HG03439 (cell line): ENCODE measurements around the gene KRTAP5-11.
"Not testable (repeated sequence)": the region's sequence is repeated elsewhere in the genome, so short reads cannot be mapped to it uniquely, and the experiment has no call there.

ENCODE experiments used
- ATAC-seq: cut with Tn5 transposase; IDR thresholded peaks from one replicate; pipeline ENCODE4 v1.9.1; 2021; ENCODE audit warnings: mild to moderate bottlenecking, moderate library complexity; ENCODE audit not compliant: unreplicated experiment

KRTAP5-11 gene

DNA sequence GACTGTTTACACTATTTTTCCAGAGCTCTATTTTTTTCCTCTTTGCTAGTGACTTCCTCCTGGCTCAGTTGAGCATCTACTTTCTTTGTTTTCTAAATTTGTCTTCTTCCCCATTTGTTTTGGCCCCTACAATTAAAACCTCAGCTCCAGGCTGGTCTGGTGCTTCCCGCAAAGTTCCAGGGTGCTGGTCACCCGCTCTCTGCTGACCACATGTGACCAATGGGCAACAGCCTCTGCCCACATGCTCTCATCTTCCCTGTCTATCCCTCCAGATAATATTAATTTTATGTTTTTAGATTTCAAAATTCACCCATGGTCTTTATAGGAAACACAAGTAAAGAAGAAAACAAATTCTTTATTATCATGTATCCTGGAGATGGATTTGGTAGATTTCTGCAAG lies 294 bp upstream of the KRTAP5-11 start:
- ATAC-seq = not testable (repeated sequence)

DNA sequence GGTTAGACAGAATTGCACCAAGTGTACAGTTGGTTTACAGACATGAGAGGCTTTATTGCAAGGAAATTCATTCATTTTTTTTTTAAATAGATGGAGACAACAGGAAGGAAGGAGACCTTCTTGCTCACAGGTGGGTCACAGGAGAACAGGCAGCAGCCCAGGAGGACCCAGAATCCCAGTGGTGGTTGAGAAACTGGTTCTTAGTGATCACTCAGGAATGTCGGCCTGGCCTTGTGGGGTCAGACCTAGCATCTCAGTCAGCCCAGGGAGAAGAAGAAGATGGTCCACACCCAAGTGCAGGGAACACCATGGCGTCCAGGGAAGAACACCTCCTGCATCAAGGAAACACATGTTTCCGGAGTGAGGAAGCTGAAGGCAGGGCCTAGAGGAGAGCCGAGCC lies 849 bp downstream of the KRTAP5-11 start:
- no peak for ATAC-seq

GRCh38 chr11:71580057-71581003 lies 2.3 kb downstream of the KRTAP5-11 start:
- no peak for ATAC-seq

- ATAC-seq = not testable (repeated sequence)
Measured at GRCh38 chr11:71579513-71579912, 3.2 kb downstream of the KRTAP5-11 start.

DNA sequence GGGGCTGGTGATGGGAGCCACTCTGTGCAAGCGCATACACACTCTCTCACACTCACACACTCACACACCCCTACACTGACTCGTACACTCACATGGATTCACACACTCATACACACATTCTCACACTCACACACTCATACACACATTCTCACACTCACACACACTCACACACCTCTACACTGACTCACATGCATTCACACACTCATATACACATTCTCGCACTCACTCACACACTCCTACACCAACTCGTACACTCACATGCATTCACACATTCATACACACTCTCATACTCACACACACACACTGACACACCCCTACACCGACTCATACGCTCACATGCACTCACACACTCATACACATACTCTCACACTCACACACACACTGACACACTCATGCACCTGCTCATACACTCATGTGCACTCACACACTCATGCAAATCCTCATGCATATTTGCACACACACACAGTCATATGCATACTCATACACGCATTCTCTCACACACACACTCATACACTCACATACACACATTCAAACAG lies 5.1 kb downstream of the KRTAP5-11 start:
- no peak for ATAC-seq

DNA sequence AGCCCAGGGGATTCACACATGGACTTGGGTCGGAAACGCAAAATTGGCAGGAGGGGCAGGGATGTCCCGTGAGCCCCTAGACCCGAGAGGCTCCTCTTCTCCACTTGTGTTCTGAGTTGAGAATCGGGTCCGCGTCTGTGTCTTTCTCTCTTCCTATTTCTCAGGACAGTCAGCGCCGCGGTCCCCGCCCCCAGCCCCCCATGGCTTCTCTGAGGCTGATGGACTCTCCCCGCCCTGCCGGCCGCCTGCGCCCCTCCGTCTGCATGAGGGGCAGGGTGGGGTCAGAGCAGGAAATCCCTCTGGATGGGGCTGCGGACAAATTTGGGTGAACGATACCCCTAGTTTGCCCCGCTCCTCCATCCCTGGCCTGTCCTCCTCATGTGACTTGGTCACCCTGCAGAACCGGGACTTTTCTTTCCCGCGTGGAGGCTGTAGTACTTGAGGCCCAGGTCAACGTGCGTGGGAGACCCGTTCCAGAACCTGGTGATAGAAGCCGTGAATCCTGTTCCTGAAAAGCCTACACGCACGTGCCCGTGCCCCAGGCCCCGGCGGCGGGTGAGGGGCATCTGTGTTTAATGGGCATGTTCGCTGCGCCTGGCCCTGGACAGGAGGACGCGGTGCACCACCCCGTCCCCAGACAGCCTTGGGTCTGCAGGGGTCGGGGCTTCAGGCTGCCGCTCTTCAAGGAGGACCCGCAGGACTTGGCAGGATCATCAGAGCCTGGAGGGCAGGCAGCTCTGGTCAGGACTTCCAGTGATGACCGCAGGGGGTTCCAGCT lies 5.8 kb downstream of the KRTAP5-11 start:
- not testable (repeated sequence) for ATAC-seq

GRCh38 chr11:71575723-71576424 lies 6.8 kb downstream of the KRTAP5-11 start:
- no peak for ATAC-seq

- ATAC-seq = no peak
Measured at GRCh38 chr11:71574418-71574817, 8.3 kb downstream of the KRTAP5-11 start.

GRCh38 chr11:71572811-71573210 lies 9.9 kb downstream of the KRTAP5-11 start:
- ATAC-seq = no peak

DNA sequence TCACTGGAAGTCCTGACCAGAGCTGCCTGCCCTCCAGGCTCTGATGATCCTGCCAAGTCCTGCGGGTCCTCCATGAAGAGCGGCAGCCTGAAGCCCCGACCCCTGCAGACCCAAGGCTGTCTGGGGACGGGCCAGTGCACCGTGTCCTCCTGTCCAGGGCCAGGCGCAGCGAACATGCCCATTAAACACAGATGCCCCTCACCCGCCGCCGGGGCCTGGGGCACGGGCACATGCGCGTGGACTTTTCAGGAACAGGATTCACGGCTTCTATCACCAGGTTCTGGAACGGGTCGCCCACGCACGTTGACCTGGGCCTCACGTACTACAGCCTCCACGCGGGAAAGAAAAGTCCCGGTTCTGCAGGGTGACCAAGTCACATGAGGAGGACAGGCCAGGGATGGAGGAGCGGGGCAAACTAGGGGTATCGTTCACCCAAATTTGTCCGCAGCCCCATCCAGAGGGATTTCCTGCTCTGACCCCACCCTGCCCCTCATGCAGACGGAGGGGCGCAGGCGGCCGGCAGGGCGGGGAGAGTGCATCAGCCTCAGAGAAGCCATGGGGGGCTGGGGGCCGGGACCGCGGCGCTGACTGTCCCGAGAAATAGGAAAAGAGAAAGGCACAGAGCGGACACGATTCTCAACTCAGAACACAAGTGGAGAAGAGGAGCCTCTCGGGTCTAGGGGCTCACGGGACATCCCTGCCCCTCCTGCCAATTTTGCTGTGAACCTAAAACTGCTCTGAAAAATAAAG lies 11.4 kb downstream of the KRTAP5-11 start:
- not testable (repeated sequence) for ATAC-seq

GRCh38 chr11:71568704-71569349 lies 13.8 kb downstream of the KRTAP5-11 start:
- no peak for ATAC-seq

- not testable (repeated sequence) for ATAC-seq
Measured at GRCh38 chr11:71567633-71568032, 15.0 kb downstream of the KRTAP5-11 start.

DNA sequence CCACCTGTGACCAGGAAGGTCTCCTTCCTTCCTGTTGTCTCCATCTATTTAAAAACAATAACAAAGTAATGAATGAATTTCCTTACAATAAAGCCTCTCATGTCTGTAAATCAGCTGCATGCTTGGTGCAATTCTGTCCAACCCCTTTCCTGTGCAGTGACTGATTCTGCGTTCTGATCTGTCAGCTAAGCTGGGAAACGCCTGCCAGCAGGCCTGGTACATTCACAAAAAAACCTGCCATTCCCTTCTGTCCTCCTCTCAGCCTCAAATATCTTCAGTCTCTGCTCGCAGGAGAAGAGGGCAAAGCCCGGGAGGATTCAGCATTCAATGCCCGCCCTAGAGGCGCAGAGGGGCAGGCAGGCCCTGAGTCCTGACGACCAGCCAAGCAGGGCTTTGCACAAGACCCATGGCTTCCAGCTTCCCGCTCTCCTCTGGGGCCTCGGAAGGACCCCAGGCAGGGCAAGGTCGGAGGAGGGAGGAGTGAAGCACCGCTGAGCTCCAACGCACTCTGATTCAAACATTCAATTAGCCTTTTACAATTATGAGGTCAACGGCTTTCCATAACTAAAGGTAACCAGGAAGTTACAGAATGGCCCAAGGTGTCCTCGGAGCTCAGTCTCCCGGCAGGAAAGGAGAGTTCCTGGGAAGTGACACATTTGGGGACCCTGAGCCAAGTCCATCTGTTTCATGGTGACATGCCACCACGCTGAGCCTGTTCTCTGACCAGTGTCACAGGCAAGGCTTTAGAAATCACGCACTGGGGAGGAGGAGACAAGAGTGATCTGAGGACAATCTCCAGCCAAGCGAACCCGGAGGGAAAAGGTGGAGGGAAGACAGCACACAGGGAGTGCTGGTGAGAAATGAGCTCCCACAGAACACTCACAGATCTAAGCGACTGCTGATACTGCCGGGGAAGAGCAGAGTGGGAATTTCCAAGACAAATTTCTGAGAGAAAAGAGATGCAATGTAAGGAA lies 15.8 kb downstream of the KRTAP5-11 start:
- not testable (repeated sequence) for ATAC-seq

GRCh38 chr11:71566081-71566620 lies 16.5 kb downstream of the KRTAP5-11 start:
- no peak for ATAC-seq

- ATAC-seq = no peak
Measured at GRCh38 chr11:71565263-71565662, 17.4 kb downstream of the KRTAP5-11 start, which contains the start of gene KRTAP5-10. TSS of gene KRTAP5-10 (plus strand) at chr11:71565563. CDS start at chr11:71565588, 25 bp downstream.

DNA sequence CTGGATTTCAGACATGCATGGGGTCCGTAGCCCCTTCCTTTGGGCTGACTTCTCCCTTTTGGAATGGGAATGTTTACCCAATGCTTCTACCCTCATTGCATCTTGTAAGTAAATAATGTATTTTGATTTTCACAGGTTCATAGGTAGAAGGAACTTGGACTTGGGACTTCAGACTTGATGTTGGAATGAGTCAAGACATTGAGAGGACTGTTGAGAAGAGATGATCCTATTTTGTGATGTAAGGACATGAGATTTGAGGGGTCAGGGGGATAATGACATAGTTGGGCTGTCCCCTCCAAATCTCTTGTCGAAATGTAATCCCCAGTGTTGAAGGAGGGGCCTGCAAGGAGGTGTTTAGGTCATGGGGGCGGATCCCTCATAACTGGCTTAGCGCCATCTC lies 18.2 kb downstream of the KRTAP5-11 start:
- ATAC-seq = no peak

DNA sequence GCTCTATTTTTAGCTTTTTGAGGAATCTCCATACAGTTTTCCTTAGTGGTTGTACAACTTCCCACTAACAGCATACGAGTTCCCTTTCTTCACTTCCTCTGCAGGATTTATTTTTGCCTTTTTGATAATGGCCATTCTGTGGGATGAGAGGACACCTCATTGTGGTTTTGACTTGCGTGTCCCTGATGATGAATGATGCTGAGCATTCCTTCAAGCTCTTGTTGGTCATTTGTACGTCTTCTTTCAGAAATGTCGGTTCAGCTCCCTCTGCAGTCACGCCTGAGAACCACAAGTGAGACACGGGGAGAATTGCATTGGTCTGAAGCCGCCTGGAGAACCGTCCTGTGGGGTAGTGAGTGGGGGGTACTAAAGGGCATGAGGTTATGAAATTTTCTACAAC lies 19.3 kb downstream of the KRTAP5-11 start:
- ATAC-seq = no peak

- no peak for ATAC-seq
Measured at GRCh38 chr11:71562120-71562519, 20.6 kb downstream of the KRTAP5-11 start.
